ELF-1 (cell line): ENCODE measurements around the gene ATP9B.

Experiments
- DNase-seq: peaks from one replicate; pipeline ENCODE4 v3.0.0-alpha.2; 2016; ENCODE audit warnings: low read depth, low spot score

Gene ATP9B, protein sequence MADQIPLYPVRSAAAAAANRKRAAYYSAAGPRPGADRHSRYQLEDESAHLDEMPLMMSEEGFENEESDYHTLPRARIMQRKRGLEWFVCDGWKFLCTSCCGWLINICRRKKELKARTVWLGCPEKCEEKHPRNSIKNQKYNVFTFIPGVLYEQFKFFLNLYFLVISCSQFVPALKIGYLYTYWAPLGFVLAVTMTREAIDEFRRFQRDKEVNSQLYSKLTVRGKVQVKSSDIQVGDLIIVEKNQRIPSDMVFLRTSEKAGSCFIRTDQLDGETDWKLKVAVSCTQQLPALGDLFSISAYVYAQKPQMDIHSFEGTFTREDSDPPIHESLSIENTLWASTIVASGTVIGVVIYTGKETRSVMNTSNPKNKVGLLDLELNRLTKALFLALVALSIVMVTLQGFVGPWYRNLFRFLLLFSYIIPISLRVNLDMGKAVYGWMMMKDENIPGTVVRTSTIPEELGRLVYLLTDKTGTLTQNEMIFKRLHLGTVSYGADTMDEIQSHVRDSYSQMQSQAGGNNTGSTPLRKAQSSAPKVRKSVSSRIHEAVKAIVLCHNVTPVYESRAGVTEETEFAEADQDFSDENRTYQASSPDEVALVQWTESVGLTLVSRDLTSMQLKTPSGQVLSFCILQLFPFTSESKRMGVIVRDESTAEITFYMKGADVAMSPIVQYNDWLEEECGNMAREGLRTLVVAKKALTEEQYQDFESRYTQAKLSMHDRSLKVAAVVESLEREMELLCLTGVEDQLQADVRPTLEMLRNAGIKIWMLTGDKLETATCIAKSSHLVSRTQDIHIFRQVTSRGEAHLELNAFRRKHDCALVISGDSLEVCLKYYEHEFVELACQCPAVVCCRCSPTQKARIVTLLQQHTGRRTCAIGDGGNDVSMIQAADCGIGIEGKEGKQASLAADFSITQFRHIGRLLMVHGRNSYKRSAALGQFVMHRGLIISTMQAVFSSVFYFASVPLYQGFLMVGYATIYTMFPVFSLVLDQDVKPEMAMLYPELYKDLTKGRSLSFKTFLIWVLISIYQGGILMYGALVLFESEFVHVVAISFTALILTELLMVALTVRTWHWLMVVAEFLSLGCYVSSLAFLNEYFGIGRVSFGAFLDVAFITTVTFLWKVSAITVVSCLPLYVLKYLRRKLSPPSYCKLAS

GRCh38 chr18:79068937-79069716 lies at the start of gene ATP9B:
Gene ATP9B (plus strand): TSS chr18:79069394. CDS start chr18:79069411, 17 bp downstream.
- DNase-seq: peak; percentile 99

GRCh38 chr18:79019881-79020280 lies 49.3 kb upstream of the ATP9B start:
- no peak for DNase-seq

DNA sequence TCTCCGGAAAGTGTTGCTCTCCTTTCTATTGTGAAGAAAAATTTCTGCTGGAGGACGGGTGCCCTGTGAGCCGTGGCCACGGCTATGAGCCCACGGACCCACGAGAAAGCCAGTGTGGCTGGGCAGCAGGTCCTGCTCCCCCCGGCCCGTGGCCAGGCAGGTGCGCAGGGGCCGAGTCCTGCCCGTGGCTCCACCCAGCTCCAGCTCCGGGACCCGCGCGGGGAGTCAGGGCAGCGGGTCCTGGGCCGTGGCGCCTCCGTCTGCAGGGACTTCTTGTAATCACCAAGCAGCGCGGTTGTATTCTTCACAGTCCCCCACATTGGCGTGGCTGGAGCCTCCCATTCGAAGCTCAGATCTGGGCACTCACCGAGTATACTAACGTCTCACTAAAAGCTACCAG lies 46.6 kb upstream of the ATP9B start:
- DNase-seq: no peak

GRCh38 chr18:79026491-79026890 lies 42.7 kb upstream of the ATP9B start:
- peak; percentile 67 for DNase-seq

DNA sequence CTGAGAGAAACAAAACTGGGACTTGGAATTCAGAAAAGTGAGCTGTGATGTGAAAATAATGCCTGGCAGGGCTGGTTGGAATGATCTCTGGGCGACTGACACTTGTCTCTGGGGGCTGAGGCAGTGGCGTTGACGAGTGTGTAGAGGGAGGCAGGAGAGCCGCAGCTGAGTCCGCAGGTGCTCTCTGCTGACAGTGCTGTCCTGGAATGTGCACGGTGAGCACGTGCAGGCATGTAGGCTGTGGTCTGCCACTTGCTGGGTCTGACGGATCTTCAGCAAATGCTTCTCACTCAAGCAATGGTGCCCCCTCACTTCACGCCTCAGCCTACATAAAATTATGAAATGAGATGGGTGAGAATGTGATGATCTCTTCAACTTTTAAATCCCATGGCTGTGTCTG lies 38.5 kb upstream of the ATP9B start:
- no peak for DNase-seq

- no peak for DNase-seq
Observed at GRCh38 chr18:79042276-79042675, 26.9 kb upstream of the ATP9B start.

- no peak for DNase-seq
Observed at GRCh38 chr18:79043288-79043687, 25.9 kb upstream of the ATP9B start.

DNA sequence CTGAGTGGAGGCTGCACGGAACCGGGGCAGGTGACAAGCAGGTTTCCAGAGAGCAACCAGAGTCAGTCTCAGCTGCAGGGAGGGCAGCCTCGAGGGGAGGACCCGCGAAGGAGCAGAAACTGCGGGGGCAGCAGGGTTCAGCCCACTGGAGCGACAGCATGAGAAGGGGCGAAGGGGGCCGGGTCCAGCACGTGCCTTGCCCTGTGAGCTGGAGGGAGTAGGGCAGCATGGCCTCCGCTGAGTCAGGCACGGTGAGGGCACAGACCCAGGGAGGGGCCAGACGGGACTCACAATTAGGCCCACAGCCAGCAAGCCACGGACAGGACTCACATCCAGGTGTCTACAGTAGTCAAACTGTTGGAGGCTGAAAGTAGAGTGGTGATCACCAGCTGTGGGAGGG lies 22.7 kb upstream of the ATP9B start:
- no peak for DNase-seq

DNA sequence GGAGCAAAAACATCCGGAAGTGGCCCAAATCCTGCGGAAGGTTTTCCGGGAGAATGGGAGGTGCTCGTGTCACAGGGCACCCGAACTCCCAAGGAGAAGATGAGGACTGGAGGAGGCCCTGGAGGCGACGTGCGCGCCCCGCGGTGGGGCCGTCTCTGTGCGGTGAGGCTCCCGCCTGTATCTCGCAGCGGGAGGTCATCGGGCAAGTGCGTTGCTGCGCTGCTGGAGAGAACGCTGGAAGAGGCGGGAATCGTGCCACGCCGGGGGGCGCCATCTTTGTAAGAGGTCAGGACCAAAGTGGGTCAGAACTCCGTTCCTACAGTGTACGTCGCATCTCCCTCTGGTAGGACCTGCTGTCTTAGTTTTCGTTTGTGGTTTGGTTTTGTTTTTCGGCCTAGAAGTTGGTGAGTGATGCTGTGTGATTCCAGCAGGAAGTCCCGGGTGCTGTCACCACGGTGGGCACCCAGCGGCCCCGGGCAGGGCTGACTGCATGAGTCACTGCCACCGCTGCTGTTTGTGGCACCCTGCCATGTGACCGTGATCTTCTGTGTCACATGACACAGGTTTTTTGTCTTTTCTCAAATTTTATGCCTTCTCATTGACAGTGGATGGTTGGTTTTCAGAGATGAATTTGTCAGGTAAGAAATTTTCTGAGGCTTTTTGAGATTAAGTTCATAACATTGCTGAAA lies 21.5 kb upstream of the ATP9B start:
- DNase-seq: no peak

- no peak for DNase-seq
Observed at GRCh38 chr18:79048245-79048632, 21.0 kb upstream of the ATP9B start.

DNA sequence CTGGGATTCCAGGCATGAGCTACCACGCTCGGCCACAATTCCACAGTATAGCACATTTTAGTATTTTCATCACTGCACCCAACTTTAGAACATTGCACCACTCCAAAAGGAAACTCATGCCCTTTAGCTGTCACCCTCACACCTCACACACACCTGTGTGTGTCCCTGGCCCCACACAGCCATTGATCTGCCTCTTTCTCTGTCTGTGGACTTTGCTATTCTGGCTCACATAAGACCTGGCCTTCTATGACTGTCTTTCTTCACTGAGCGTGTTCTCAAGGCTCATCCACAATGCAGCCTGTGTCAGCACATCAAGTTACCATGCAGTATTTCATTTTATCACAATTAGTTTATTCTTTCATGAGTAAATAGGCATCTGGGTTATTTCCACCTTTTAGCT lies 19.7 kb upstream of the ATP9B start:
- no peak for DNase-seq

DNA sequence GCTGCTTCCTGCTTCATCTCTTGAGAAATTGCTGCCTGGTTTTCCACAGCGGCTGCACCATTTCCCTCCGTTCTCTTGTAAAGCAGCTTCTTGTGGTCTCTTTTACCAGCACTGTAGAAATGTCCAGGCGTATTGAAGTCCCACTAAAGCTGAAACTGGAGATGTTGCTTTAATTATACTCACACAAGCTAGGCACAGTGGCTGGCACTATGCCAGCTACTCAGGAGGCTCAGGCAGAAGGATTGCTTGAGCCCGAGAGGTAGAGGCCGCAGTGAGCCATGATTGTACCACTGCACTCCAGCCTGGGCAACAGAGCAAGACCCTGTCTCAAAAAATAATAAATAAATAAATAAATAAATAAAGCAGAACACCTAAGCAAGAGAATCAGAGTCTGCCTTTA lies 19.2 kb upstream of the ATP9B start:
- DNase-seq: no peak

GRCh38 chr18:79056827-79057367 lies 12.3 kb upstream of the ATP9B start:
- no peak for DNase-seq

DNA sequence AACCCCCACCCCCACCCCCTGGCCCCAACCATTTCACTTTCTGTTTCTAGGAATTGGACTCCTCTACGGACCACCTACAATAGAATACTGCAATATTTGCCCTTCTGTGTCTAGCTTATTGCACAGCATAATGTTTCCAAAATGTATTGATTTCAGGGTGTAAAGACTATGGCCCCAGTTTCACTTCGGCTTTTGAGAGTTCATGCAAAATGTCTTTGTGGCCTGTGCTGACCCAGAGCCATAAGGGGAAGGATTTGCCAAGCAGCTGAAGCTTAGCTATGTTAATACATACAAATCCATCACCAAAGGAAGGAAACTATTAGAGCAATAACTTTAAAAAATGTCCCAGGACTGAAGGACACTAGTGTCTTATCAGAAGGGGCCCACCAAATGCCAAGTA lies 11.2 kb upstream of the ATP9B start:
- no peak for DNase-seq

GRCh38 chr18:79062806-79063205 lies 6.4 kb upstream of the ATP9B start:
- peak; percentile 29 for DNase-seq

DNA sequence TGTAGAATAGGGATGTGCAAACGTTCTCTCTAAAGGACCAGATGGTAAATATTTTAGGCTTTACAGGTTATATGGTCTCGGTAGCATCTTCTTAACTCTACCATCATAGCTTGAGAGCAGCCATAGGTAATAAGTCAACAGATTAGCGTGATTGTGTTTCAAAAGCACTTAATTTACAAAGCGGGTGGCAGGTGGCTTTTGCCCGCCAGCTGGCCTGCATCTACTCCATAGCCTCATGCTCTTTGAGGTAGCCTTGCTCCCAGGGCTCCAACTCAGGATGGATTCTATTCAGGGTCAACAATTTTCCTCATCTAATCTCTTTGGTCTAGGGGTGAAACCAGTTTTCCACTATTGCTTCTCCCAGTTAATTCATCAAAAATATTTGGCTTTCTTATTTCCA lies 5.0 kb upstream of the ATP9B start:
- no peak for DNase-seq

- DNase-seq: no peak
Observed at GRCh38 chr18:79065802-79066201, 3.4 kb upstream of the ATP9B start.

DNA sequence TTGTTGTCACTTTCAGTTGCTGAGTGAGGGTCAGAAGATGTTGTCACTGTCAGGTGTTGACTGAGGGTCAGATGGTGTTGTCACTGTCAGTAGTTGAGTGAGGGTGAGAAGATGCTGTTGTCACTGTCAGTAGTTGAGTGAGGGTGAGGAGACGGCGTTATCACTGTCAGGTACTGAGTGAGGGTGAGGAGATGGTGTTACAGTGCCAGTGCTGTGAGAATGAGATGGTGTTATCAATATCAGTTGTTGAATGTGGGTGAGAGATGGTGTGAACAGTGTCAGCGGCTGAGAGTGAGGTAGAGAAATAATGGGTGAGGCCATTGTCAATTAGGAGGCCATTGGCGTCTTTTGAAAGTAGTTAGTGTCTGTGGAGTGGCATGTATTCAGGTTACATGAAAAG lies 1.6 kb upstream of the ATP9B start:
- DNase-seq: no peak

- DNase-seq: no peak
Observed at GRCh38 chr18:79068341-79068936, 755 bp upstream of the ATP9B start.

- no peak for DNase-seq
Observed at GRCh38 chr18:79069717-79070151, 540 bp downstream of the ATP9B start.
